NCI-H2227 (cell line): ENCODE results near the gene THAP7.
A peak's percentile ranks its signal among the peaks of the same experiment; 100 is the strongest.

ENCODE experiments used
- DNase-seq: peaks from one replicate; lab custom pipeline; 2025; ENCODE audit not compliant: unreplicated experiment; lab: John Stamatoyannopoulos, UW

Gene THAP7

GRCh38 chr22:21031545-21032036 lies 29.7 kb upstream of the THAP7 start:
- no peak for DNase-seq

GRCh38 chr22:21030621-21031544 lies 29.0 kb upstream of the THAP7 start:
- DNase-seq = no peak

DNA sequence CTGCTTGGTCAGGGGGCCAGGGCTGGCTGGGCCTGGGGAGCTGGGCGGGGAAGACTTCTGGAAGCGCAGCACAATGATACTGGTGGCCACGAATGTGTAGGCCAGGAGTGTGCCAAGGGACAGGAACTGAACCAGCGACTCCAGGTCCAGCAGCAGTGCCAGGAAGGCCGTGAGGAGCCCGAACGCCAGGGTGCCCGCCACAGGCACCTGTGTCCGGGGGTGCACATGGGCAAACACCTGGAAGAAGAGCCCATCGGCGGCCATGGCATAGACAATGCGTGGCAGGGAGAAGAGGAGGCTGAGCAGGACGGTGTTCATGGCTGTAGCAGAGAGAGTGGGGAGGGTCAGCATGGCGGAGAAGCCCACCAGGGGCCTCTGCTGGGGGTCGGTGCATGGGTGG lies 28.1 kb upstream of the THAP7 start:
- no peak for DNase-seq

- no peak for DNase-seq
Observed at GRCh38 chr22:21029486-21030025, 27.6 kb upstream of the THAP7 start.

- no peak for DNase-seq
Observed at GRCh38 chr22:21028277-21029251, 26.6 kb upstream of the THAP7 start.

DNA sequence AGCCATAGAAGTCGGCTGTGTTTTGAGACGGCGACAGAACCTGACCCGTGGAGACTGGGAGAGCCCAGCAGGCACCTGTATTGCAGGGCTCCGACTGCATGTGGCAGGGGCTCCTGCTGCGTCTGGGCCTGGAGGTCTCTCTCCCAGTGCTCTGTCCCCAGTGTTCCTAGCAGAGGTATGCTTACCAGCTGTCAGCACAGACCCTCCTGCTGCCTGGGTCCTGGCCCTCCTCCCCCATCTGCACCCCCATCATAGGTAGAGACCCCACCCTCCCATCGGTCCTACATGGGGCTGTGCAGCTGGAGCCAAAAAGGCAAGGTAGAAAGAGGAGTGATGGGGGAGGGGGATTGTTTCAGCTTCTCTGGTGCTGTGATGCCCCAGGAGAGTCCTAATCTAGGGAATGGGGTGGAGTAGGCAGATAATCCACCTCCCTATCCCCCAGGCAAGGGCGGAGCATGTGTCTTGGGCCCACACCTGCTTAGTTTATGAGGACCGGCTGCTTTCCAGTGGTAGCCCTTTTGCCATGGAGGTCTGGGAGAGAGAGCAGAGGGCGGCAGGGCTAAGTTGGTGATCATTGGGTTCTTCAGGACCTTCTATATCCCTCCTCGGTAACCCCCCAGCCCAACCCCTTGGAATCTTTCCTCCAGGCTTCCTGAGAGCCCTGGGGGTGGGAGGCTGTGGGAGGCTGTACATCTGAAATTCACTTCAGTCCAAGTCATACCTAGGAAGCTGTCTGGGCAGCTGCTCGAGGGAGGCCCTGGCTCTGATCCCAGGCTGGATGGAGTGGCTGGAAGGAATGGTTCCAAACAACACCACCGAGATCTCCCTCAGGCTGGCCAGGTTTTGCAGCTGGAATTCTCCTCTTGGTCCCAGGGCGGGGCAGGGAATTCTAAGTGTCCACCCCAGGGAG lies 25.1 kb upstream of the THAP7 start:
- no peak for DNase-seq

- no peak for DNase-seq
Observed at GRCh38 chr22:21025763-21026755, 24.1 kb upstream of the THAP7 start.

DNA sequence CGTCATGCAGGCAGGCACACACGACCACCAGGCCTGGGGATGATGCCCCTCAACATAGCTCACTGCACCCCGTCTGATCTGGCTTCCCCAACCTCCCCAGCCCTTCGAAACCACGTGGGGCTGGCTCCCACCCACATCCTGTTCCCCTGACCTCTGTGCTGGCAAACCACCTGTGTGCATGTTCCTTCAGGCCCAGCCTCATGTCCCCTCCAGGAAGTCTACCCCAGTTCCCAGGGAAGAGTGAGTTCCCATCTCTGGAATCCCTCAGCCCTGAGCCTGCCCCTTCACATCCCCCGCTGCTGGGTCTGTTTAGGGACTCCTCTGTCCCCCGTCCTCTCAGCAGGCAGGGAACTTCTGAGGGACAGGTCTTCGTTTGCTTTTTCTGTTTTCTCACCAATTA lies 23.3 kb upstream of the THAP7 start:
- no peak for DNase-seq

- DNase-seq = no peak
Observed at GRCh38 chr22:21022955-21023614, 21.2 kb upstream of the THAP7 start.

GRCh38 chr22:21022507-21022906 lies 20.6 kb upstream of the THAP7 start:
- no peak for DNase-seq

DNA sequence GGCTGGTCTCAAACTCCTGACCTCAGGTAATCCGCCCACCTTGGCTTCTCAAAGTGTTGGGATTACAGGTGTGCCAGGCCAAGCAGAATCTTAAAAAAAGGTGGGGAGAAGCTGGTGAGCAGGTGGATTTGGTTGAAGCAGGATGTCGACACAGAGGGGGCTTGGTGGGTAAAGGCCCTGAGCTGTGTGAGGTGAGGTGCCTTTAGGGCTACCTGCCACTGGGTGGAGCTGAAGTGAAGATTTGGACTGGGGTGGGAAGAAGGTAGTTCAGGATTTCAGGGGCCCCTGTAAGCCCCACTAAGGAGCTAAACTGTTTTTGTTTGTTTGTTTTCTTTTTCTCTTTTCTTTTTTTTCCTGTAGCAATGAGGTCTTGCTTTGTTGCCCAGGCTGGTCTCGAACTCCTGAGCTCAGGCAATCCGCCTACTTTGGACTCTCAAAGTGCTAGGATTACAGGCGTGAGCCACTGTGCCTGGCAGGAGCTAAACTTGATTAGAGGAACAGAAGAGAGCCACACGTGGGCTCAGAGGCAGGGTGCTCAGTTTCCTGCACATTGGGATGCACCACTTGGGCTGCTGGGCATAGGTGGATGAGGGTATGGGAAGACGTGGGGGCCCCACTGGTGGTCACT lies 19.0 kb upstream of the THAP7 start:
- no peak for DNase-seq

GRCh38 chr22:21018314-21018713 lies 16.4 kb upstream of the THAP7 start:
- no peak for DNase-seq

DNA sequence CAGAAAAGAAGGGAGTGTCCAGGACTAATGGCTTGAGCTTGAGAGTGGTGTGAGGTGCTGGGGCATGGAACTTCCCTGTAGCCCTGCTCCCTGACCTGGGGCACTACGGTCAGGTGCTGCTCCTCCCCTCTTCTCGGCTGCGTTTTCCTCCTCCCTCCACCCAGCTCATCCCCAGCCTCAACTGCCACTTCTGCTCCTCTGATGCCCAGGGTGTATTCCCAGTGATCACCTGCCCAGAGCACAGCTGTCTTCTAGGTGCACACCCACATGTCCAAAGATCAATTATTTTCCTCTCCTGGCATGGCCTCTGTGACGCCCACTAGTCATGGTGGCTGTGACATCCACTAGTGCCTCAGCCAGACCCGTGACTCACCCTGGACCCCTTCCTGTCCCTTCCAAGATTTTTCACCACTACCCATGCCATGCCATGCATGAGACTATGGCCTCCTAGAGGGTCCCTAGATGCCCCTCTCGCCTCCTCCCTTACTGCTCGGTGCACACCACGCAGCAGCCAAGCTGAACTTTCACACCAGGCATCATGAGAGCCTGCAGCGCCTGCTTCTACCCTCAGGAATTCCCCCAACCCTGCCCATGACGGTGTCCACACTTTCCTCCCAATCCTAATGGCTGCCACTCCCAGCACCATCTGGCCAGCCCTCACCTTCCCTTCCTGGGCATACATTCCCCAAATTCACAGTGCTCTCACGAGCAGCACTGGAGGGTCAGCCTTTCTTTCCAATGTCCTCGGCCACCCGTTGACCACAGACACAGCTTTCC lies 14.9 kb upstream of the THAP7 start:
- DNase-seq = no peak

- peak; percentile 24 for DNase-seq
Observed at GRCh38 chr22:21015466-21016006, 13.6 kb upstream of the THAP7 start.

DNA sequence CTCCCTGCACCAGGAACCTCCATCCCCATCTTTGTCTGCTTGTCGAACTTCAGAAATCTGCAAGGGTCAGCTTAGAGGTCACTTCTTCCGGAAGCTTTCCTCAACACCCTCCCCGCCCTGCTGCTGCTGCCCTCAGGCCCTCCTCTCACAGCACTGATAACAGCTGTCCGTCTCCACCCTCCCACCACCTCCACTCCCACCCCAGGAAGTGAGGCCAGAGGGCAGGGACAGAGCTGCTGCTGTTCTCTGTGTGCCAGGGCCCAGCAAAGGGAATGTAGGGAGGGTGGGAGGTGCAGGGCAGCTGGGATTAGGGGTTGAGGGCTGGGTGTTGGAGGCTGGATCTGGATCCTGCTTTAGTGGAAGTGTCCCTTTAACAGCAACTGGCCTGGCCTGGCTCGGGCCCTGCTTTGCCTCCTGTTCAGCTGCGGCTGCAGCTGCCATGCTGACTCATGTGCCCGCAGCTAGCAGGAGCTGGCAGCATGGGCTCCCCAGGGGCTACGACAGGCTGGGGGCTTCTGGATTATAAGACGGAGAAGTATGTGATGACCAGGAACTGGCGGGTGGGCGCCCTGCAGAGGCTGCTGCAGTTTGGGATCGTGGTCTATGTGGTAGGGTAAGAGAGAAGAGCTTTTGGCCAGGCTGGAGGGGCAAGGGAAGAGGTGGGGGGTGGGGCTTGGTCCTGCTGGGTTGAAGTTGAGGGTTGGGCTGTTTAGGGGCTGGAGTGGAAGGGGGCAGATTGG lies 13.0 kb upstream of the THAP7 start, which contains the start of gene P2RX6:
P2RX6 (plus strand) TSS at position 440 of the 740 bp plus-strand sequence; CDS start at position 450, 10 bp downstream.
- peak; percentile 71 for DNase-seq

DNA sequence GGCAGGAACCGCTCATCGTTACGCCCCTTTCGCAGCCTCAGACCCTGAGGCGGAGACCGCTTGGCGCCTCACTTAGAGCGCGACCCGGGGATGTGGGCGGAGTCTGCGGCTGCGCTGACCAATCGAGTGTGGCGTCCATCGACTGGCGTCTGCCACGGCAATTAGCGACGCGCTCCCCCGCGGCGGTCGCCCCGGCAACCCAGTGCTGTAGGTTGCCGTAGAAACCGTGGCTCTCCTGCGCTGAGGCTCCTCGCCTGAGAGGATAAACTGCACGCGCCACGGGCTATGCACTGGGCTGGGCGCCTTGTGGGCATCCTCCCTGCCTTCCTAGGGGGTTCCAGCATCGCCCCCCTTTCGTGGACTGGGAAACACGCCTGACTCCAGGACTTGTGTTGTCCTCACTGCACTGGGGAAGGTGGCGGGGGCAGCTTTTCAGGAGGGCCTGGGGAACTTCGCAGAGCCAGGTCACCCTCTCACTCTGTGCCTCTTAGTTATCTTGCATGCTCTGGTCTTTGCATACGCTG lies 12.3 kb upstream of the THAP7 start:
- DNase-seq = peak; percentile 99
